Measurements from ENCODE around the gene CDCA5.

The CDCA5 gene

GRCh38 chr11:65087827-65088226, 4.0 kb upstream of the CDCA5 start:
- H3K4me3 ChIP-seq, result no peak overlapping the region
- no peak for TF ChIP-seq CTCF (IDR thresholded peaks at IDR 0.05)
- H3K27ac ChIP-seq, result no peak overlapping the region
- DNase-seq (ENCODE audit: low spot score), result no peak

- Histone ChIP-seq H3K27ac (no peak overlapping the region), H3K4me3 (no peak overlapping the region)
- TF ChIP-seq CTCF (IDR thresholded peaks at IDR 0.05), result no peak
- DNase-seq (ENCODE audit: low spot score), result no peak
Measured at GRCh38 chr11:65087216-65087615, 3.4 kb upstream of the CDCA5 start.

- no peak for DNase-seq (ENCODE audit: low spot score)
- TF ChIP-seq CTCF (IDR thresholded peaks at IDR 0.05), result no peak
- Histone ChIP-seq H3K4me3 (no peak overlapping the region), H3K27ac (no peak overlapping the region)
Measured at GRCh38 chr11:65086809-65087208, 3.0 kb upstream of the CDCA5 start.

- Histone ChIP-seq H3K4me3 (no peak overlapping the region), H3K27ac (no peak overlapping the region)
- TF ChIP-seq CTCF (IDR thresholded peaks at IDR 0.05), result no peak
- DNase-seq (ENCODE audit: low spot score), result no peak
Measured at GRCh38 chr11:65085446-65085845, 1.6 kb upstream of the CDCA5 start.

- no peak for TF ChIP-seq CTCF (IDR thresholded peaks at IDR 0.05)
- no peak for DNase-seq (ENCODE audit: low spot score)
- Histone ChIP-seq H3K4me3 (peak overlapping the region; percentile 85), H3K27ac (peak overlapping the region; percentile 94 to 97)
Measured at GRCh38 chr11:65084598-65085375, 947 bp upstream of the CDCA5 start.

GRCh38 chr11:65083134-65083833, 556 bp downstream of the CDCA5 start:
- no peak for TF ChIP-seq CTCF (IDR thresholded peaks at IDR 0.05)
- peak overlapping the region; percentile 85 for H3K4me3 ChIP-seq
- no peak for DNase-seq (ENCODE audit: low spot score)
- H3K27ac ChIP-seq, result peak overlapping the region; percentile 94 to 97

Measured in coronary artery (tissue), 2 donors.